CD14-positive monocyte (primary cell): ENCODE data around the gene SLC6A12. TPM values are rescaled to one million over a fixed set of nuclear protein-coding genes. Genes with fewer than 3 reads are reported as not detected.

Experiments
- DNase-seq, 3 donors: peaks; one replicate each; pipeline ENCODE4 v3.0.0-alpha.2; 2011 to 2022
- H2AFZ ChIP-seq: 2 replicates; pipeline ENCODE4 v1.6.0; 2012; ENCODE audit warnings: mild to moderate bottlenecking, low read depth, low read length, inconsistent platforms; ENCODE audit not compliant: insufficient read depth, poor library complexity, severe bottlenecking
- H3K27ac ChIP-seq, 2 donors: 1 replicate in 1 of 2; 2 replicates in 1 of 2; pipeline ENCODE4 v1.5.1; 2012 to 2013; ENCODE audit warnings: low read length in 2 of 2, control low read depth in 1 of 2, inconsistent platforms in 1 of 2, low read depth in 1 of 2, mild to moderate bottlenecking in 1 of 2
- H3K27me3 ChIP-seq, 2 donors: one replicate each; pipeline versions ENCODE4 v1.6.0 to v1.6.1; 2011 to 2013; ENCODE audit warnings: low read length in 2 of 2; ENCODE audit not compliant: control insufficient read depth in 2 of 2, insufficient read depth in 2 of 2
- H3K36me3 ChIP-seq, 2 donors: replicated peaks in 1 of 2; 1 replicate in 1 of 2; 2 replicates in 1 of 2; pipeline versions ENCODE4 v1.5.1 to v1.6.1; 2012 to 2013; ENCODE audit warnings: low read length in 2 of 2, control low read depth in 1 of 2, inconsistent platforms in 1 of 2, mild to moderate bottlenecking in 1 of 2; ENCODE audit not compliant: insufficient read depth in 2 of 2, control insufficient read depth in 1 of 2
- H3K4me1 ChIP-seq, 2 donors: 1 replicate in 1 of 2; 2 replicates in 1 of 2; pipeline versions ENCODE4 v1.5.1 to v1.6.1; 2012 to 2013; ENCODE audit warnings: low read length in 2 of 2, control low read depth in 1 of 2, inconsistent platforms in 1 of 2, mild to moderate bottlenecking in 1 of 2, moderate library complexity in 1 of 2; ENCODE audit not compliant: insufficient read depth in 2 of 2, control insufficient read depth in 1 of 2
- H3K4me2 ChIP-seq: replicated peaks from 2 replicates; pipeline ENCODE3; 2012; ENCODE audit warnings: low read length, moderate library complexity, mild to moderate bottlenecking; ENCODE audit not compliant: poor library complexity, severe bottlenecking; ENCODE audit errors: extremely low read depth
- H3K4me3 ChIP-seq, 3 experiments: fragments of 200-600 bp in 1 of 3; sonication (generic) in 1 of 3; replicated peaks in 1 of 3; 1 replicate in 2 of 3; 2 replicates in 1 of 3; pipeline ENCODE4 v1.5.1; 2011 to 2013; ENCODE audit warnings: low read length in 3 of 3, mild to moderate bottlenecking in 3 of 3, control low read depth in 2 of 3, low read depth in 2 of 3, inconsistent platforms in 1 of 3, moderate library complexity in 1 of 3
- H3K79me2 ChIP-seq: 2 replicates; pipeline ENCODE4 v1.6.0; 2012; ENCODE audit warnings: mild to moderate bottlenecking, control low read depth, inconsistent platforms, low read length, moderate library complexity; ENCODE audit not compliant: insufficient read depth
- H3K9ac ChIP-seq: 2 replicates; pipeline ENCODE4 v1.6.0; 2017; ENCODE audit warnings: low read length, mild to moderate bottlenecking; ENCODE audit not compliant: insufficient read depth, poor library complexity, severe bottlenecking
- H3K9me3 ChIP-seq, 2 donors: replicated peaks in 1 of 2; 1 replicate in 1 of 2; 2 replicates in 1 of 2; pipeline versions ENCODE4 v1.5.1 to v1.6.1; 2012 to 2013; ENCODE audit warnings: low read length in 2 of 2, control low read depth in 1 of 2; ENCODE audit not compliant: control insufficient read depth in 1 of 2, insufficient read depth in 1 of 2
- H4K20me1 ChIP-seq: 2 replicates; pipeline ENCODE4 v1.6.0; 2012; ENCODE audit warnings: mild to moderate bottlenecking, low read length, control low read depth, moderate library complexity; ENCODE audit not compliant: insufficient read depth
- H3K27ac Mint-ChIP-seq, 7 donors: one replicate each; pipeline ENCODE4 v1.8.0; 2020; ENCODE audit warnings: mild to moderate bottlenecking in 7 of 7, mixed read lengths in 7 of 7, moderate library complexity in 6 of 7, inconsistent platforms in 2 of 7
- H3K27me3 Mint-ChIP-seq, 3 donors: one replicate each; pipeline ENCODE4 v1.8.0; 2021 to 2022; ENCODE audit warnings: low read depth in 3 of 3, mild to moderate bottlenecking in 3 of 3, mixed read lengths in 3 of 3, moderate library complexity in 3 of 3, inconsistent platforms in 1 of 3
- H3K36me3 Mint-ChIP-seq, 2 donors: one replicate each; pipeline ENCODE4 v1.8.0; 2020; ENCODE audit warnings: mixed read lengths in 2 of 2, inconsistent platforms in 1 of 2, mild to moderate bottlenecking in 1 of 2
- H3K4me1 Mint-ChIP-seq: one replicate; pipeline ENCODE4 v1.8.0; 2020; ENCODE audit warnings: mild to moderate bottlenecking, mixed read lengths
- H3K4me3 Mint-ChIP-seq, 2 donors: one replicate each; pipeline ENCODE4 v1.8.0; 2020; ENCODE audit warnings: mild to moderate bottlenecking in 2 of 2, mixed read lengths in 2 of 2, moderate library complexity in 1 of 2
- H3K9me3 Mint-ChIP-seq, 7 donors: one replicate each; pipeline ENCODE4 v1.8.0; 2020 to 2022; ENCODE audit warnings: mixed read lengths in 7 of 7, mild to moderate bottlenecking in 6 of 7, moderate library complexity in 6 of 7, inconsistent platforms in 2 of 7
- CTCF ChIP-seq: fragments of 200-600 bp; IDR thresholded peaks from one replicate; pipeline ENCODE4 v1.8.0; 2022; ENCODE audit warnings: antibody characterized with exemption, mild to moderate bottlenecking
- WGBS: methylation state at CpG from one replicate; pipeline ENCODE4 v1.1.5; 2013; ENCODE audit warnings: missing lambda C conversion rate; ENCODE audit not compliant: insufficient coverage; 5-methylcytosine and 5-hydroxymethylcytosine counted together
- intact Hi-C, 2 donors: fragments of 100-400 bp; cut with micrococcal nuclease; formaldehyde crosslinking; loops; one replicate each; pipeline versions ENCODE4 v1.15.0 to v1.15.1; 2023
- polyA plus RNA-seq, 3 donors: library from polyadenylated mRNA; depleted of rRNA in 1 of 3; unstranded in 2 of 3; stranded (reverse) in 1 of 3; fragments of 300-500 nt in 2 of 3; fragments of >200 nt in 1 of 3; fragmentation: Illumina TruSeq in 2 of 3; gene quantifications; 1 replicate in 2 of 3; 2 replicates in 1 of 3; pipeline ENCODE4 v1.2.3, GENCODE V29; 2012 to 2021

SLC6A12 gene
- polyA plus RNA-seq, 3 donors, result 5.7 to 8.3 (median 8.0) TPM

GRCh38 chr12:197347-197746 is 16.6 kb downstream of the SLC6A12 start:
- Histone ChIP-seq H3K4me2 (no peak overlapping the region), H2AFZ (no peak overlapping the region), H3K9ac (no peak overlapping the region), H3K27me3 (peaks cover 6 to 15% of the 10 kb centered on the region in 2 donors), H3K36me3 (peaks cover 0 to 5% of the 10 kb centered on the region in 2 donors), H3K27ac (no peak overlapping the region), H3K4me3 (no peak overlapping the region), H3K79me2 (no peaks in the 10 kb centered on the region), H3K4me1 (no peaks in the 10 kb centered on the region), H3K9me3 (no peaks in the 10 kb centered on the region), H4K20me1 (no peaks in the 10 kb centered on the region)
- peaks cover 13 to 31% of the 10 kb centered on the region in 2 donors for H3K36me3 Mint-ChIP-seq
- peaks cover 28 to 41% (median 29%) of the 10 kb centered on the region in 3 donors for H3K27me3 Mint-ChIP-seq
- H3K4me3 Mint-ChIP-seq, result no peak overlapping the region
- peaks cover 0 to 3% (median 1%) of the 10 kb centered on the region in 7 donors for H3K9me3 Mint-ChIP-seq
- no peak overlapping the region for H3K27ac Mint-ChIP-seq
- TF ChIP-seq CTCF, result no peak
- peaks cover 3% of the 10 kb centered on the region for H3K4me1 Mint-ChIP-seq
- intact Hi-C loops, result no loop called here
- no peak for DNase-seq
- WGBS, result 76% methylated on average over 2 of the region's 3 CpGs

- H3K4me3 ChIP-seq, result no peak overlapping the region
- no peak overlapping the region for H3K4me2 ChIP-seq
- intact Hi-C loops, result no loop called here
- Mint-ChIP-seq H3K27me3 (peaks cover 20 to 33% (median 23%) of the 10 kb centered on the region in 3 donors), H3K9me3 (peaks cover 0 to 3% (median 0%) of the 10 kb centered on the region in 7 donors), H3K27ac (no peak overlapping the region), H3K4me3 (no peak overlapping the region), H3K4me1 (peaks cover 3% of the 10 kb centered on the region), H3K36me3 (peaks cover 6 to 25% of the 10 kb centered on the region in 2 donors)
- peaks cover 0 to 6% of the 10 kb centered on the region in 2 donors for H3K27me3 ChIP-seq
- 91% methylated on average over 3 of the region's 4 CpGs for WGBS
- no peaks in the 10 kb centered on the region for H4K20me1 ChIP-seq
- TF ChIP-seq CTCF, result no peak
- no peak for DNase-seq
- no peaks in the 10 kb centered on the region for H3K79me2 ChIP-seq
- H3K27ac ChIP-seq, result no peak overlapping the region
- no peak overlapping the region for H3K9ac ChIP-seq
- no peaks in the 10 kb centered on the region for H3K36me3 ChIP-seq
- H2AFZ ChIP-seq, result no peak overlapping the region
- no peaks in the 10 kb centered on the region for H3K9me3 ChIP-seq
- H3K4me1 ChIP-seq, result no peaks in the 10 kb centered on the region
Measured at GRCh38 chr12:196436-196835, 17.5 kb downstream of the SLC6A12 start.
